Upper lobe of left lung (tissue), 6 donors: ENCODE data around the gene RAB30. TPM values are rescaled to one million over a fixed set of nuclear protein-coding genes. Genes with fewer than 3 reads are reported as not detected.

ENCODE experiments used
- ATAC-seq, 2 donors: fragments of 200-7000 bp; cut with Tn5 transposase; one replicate each; pipeline ENCODE4 v1.9.1; 2022; ENCODE audit warnings: mild to moderate bottlenecking in 2 of 2, moderate library complexity in 2 of 2; ENCODE audit not compliant: low FRiP score in 2 of 2
- DNase-seq, 2 donors: peaks; one replicate each; pipeline ENCODE4 v3.0.0-alpha.2; 2019 to 2020
- H3K27ac ChIP-seq, 4 donors: fragments of 200-600 bp; sonication (generic); one replicate each; pipeline ENCODE4 v1.5.1; 2016 to 2019
- H3K27me3 ChIP-seq, 4 donors: fragments of 200-600 bp; sonication (generic); one replicate each; pipeline ENCODE4 v1.5.1; 2017 to 2019
- H3K36me3 ChIP-seq, 4 donors: fragments of 200-600 bp; sonication (generic); one replicate each; pipeline ENCODE4 v1.5.1; 2016 to 2019
- H3K4me1 ChIP-seq, 4 donors: fragments of 200-600 bp; sonication (generic); one replicate each; pipeline ENCODE4 v1.5.1; 2018 to 2019
- H3K4me3 ChIP-seq, 4 donors: fragments of 200-600 bp; sonication (generic); one replicate each; pipeline ENCODE4 v1.5.1; 2017 to 2019; ENCODE audit warnings: mild to moderate bottlenecking in 2 of 4, moderate library complexity in 1 of 4
- H3K9me3 ChIP-seq, 4 donors: fragments of 200-600 bp; sonication (generic); one replicate each; pipeline ENCODE4 v1.5.1; 2018 to 2019
- EP300 ChIP-seq, 4 donors: sonication (generic); formaldehyde crosslinking; IDR thresholded peaks; one replicate each; pipeline ENCODE4 v1.5.1; 2017; ENCODE audit warnings: antibody characterized with exemption in 4 of 4, control low read depth in 2 of 4
- POLR2A ChIP-seq, 4 donors: fragments of 450-650 bp; IDR thresholded peaks; one replicate each; pipeline ENCODE4 v1.5.1; 2016 to 2017; ENCODE audit warnings: antibody characterized with exemption in 4 of 4, mild to moderate bottlenecking in 2 of 4
- POLR2AphosphoS5 ChIP-seq, 2 donors: sonication (generic); formaldehyde crosslinking; IDR thresholded peaks; one replicate each; pipeline ENCODE4 v1.5.1; 2017; ENCODE audit warnings: antibody characterized with exemption in 2 of 2
- WGBS, 2 donors: methylation state at CpG; one replicate each; pipeline ENCODE4 v1.1.5; 2017 to 2018; 5-methylcytosine and 5-hydroxymethylcytosine counted together
- total RNA-seq, 6 donors: library from RNA; depleted of rRNA in 4 of 6; stranded (reverse); fragments of >200 nt in 4 of 6; gene quantifications; one replicate each; pipeline versions ENCODE4 v1.1.0 to v1.2.1, GENCODE V29; 2016 to 2021
- TF ChIP-seq, protein P1 (sequence below), 6 experiments: fragments of 450-650 bp in 4 of 6; fragments of 200-600 bp in 2 of 6; sonication (generic) in 2 of 6; IDR thresholded peaks; one replicate each; pipeline ENCODE4 v1.5.1; 2016 to 2019; ENCODE audit warnings: antibody characterized with exemption in 6 of 6
- donor health status: DM: no; HTN: no; CAD: no; lungs with moderate emphysema.
- donor health status: DM: no; HTN: yes; CAD: no; lungs with severe emphysema.

Gene RAB30
- total RNA-seq, 6 donors from 2014 or later, result 2.7 to 19.3 (median 9.6) TPM

DNA sequence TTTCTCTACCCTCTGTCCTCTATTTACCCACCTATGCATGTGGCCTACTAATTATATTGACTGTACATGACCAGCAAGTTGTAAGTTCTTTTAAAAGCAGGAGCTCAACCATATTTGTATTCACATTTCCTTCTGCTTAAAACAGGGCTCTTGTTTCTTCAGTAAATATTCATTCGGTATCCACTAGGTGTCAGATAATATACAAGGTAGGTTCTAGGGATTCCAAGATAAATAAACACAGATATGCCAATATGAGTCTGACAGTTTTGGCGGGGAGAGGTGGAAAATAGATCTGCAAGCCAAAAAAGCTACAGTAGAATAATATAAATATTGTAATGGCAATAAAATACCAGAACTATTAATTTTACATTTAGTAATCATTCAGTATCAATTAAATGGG is 15.3 kb upstream of the RAB30 start:
- H3K36me3 ChIP-seq, result no peaks in the 10 kb centered on the region
- no peak overlapping the region for H3K4me3 ChIP-seq
- no peaks in the 10 kb centered on the region for H3K9me3 ChIP-seq
- TF ChIP-seq, protein P1, sequence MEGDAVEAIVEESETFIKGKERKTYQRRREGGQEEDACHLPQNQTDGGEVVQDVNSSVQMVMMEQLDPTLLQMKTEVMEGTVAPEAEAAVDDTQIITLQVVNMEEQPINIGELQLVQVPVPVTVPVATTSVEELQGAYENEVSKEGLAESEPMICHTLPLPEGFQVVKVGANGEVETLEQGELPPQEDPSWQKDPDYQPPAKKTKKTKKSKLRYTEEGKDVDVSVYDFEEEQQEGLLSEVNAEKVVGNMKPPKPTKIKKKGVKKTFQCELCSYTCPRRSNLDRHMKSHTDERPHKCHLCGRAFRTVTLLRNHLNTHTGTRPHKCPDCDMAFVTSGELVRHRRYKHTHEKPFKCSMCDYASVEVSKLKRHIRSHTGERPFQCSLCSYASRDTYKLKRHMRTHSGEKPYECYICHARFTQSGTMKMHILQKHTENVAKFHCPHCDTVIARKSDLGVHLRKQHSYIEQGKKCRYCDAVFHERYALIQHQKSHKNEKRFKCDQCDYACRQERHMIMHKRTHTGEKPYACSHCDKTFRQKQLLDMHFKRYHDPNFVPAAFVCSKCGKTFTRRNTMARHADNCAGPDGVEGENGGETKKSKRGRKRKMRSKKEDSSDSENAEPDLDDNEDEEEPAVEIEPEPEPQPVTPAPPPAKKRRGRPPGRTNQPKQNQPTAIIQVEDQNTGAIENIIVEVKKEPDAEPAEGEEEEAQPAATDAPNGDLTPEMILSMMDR (IDR thresholded peaks at IDR 0.05), result peak in 1 of 6 experiments; percentile 17
- no peak for TF ChIP-seq POLR2A (IDR thresholded peaks at IDR 0.05)
- WGBS, 2 donors, result 15 to 30% methylated on average over 2 of the region's 2 CpGs
- H3K27ac ChIP-seq, result no peak overlapping the region
- no peaks in the 10 kb centered on the region for H3K27me3 ChIP-seq
- no peak for ATAC-seq
- no peak for DNase-seq
- no peaks in the 10 kb centered on the region for H3K4me1 ChIP-seq

DNA sequence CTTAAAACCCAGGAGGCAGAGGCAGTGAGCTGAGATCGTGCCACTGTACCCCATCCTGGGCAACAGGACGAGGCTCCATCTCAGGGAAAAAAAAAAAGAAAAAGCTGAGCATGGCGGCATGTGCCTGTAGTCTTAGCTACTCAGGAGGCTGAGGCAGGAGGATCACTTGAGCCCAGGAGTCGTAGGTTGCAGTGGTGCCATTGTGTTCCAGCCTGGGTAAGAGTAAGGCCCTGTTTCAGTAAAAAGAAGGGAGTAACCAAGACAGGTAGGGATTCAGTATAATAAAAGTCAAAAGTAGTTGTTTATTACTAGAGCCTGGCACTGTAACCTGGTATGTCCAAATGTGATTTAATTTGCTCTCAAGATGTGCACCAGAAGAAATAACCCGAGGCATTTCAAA is 8.1 kb upstream of the RAB30 start:
- ATAC-seq (no peak), DNase-seq (no peak)
- Histone ChIP-seq H3K9me3 (no peaks in the 10 kb centered on the region), H3K27me3 (no peaks in the 10 kb centered on the region), H3K4me1 (no peaks in the 10 kb centered on the region), H3K36me3 (peaks cover 0 to 9% (median 0%) of the 10 kb centered on the region in 4 donors), H3K27ac (no peak overlapping the region), H3K4me3 (no peak overlapping the region)
- no peak for TF ChIP-seq EP300 (IDR thresholded peaks at IDR 0.05)
- no peak for TF ChIP-seq POLR2AphosphoS5 (IDR thresholded peaks at IDR 0.05)
- TF ChIP-seq, protein P1 (IDR thresholded peaks at IDR 0.05), result no peak
- TF ChIP-seq POLR2A (IDR thresholded peaks at IDR 0.05), result no peak
- 88 to 93% methylated on average over 5 of the region's 5 CpGs for WGBS, 2 donors

DNA sequence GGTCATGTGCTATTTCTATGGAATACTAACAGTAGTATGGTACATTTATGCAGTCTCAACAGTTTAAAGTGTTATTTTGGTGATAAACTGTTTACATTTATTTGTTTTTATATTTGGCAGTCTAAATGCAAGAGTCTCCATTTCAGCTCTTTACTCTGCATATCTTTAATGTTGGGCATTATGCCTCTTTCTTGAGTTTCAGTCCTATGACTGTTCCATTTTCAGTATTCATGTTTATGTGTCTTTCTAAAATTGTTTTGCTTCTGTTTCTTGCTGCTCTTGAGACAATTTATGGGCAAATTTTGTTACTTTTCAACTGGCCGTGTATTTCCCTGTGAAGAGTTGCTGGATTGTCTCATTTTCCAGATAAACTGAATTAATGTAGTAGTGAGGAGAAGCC is 6.6 kb upstream of the RAB30 start:
- H3K9me3 ChIP-seq, result no peaks in the 10 kb centered on the region
- peaks cover 6 to 12% (median 7%) of the 10 kb centered on the region in 4 donors for H3K4me1 ChIP-seq
- H3K27ac ChIP-seq, result no peak overlapping the region
- H3K36me3 ChIP-seq, result peaks cover 0 to 23% (median 0%) of the 10 kb centered on the region in 4 donors
- 76 to 86% methylated on average over 1 of the region's 1 CpG for WGBS, 2 donors
- no peaks in the 10 kb centered on the region for H3K27me3 ChIP-seq
- no peak for TF ChIP-seq POLR2AphosphoS5 (IDR thresholded peaks at IDR 0.05)
- TF ChIP-seq, protein P1 (IDR thresholded peaks at IDR 0.05), result no peak
- TF ChIP-seq POLR2A (IDR thresholded peaks at IDR 0.05), result no peak
- TF ChIP-seq EP300 (IDR thresholded peaks at IDR 0.05), result no peak
- ATAC-seq (no peak), DNase-seq (no peak)
- H3K4me3 ChIP-seq, result no peak overlapping the region

DNA sequence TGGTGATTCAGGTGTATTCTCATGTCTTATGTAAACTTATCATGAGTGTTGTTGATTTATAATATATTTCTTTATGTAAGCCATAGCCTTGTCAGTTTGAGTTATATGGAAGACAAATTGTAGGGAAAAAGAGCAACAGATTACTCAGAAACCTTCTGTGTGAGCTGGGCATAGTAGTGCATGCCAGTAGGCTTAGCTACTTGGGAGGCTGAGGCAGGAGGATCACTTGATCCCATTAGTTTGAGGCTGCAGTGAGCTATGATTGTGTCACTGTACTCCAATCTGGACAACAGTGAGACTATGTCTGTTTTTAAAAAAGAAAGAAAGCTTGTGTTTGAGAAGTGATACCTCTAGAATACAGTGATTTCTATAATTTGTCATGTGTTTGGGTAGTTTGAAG is 2.2 kb upstream of the RAB30 start:
- H3K9me3 ChIP-seq, result no peaks in the 10 kb centered on the region
- H3K36me3 ChIP-seq, result peaks cover 0 to 23% (median 0%) of the 10 kb centered on the region in 4 donors
- DNase-seq (no peak), ATAC-seq (no peak)
- no peak overlapping the region for H3K27ac ChIP-seq
- H3K4me3 ChIP-seq, result no peak overlapping the region
- H3K4me1 ChIP-seq, result peaks cover 22 to 34% (median 30%) of the 10 kb centered on the region in 4 donors
- H3K27me3 ChIP-seq, result no peaks in the 10 kb centered on the region
- TF ChIP-seq EP300 (IDR thresholded peaks at IDR 0.05) (no peak), POLR2A (IDR thresholded peaks at IDR 0.05) (no peak), POLR2AphosphoS5 (IDR thresholded peaks at IDR 0.05) (no peak)
- TF ChIP-seq, protein P1 (IDR thresholded peaks at IDR 0.05), result no peak

DNA sequence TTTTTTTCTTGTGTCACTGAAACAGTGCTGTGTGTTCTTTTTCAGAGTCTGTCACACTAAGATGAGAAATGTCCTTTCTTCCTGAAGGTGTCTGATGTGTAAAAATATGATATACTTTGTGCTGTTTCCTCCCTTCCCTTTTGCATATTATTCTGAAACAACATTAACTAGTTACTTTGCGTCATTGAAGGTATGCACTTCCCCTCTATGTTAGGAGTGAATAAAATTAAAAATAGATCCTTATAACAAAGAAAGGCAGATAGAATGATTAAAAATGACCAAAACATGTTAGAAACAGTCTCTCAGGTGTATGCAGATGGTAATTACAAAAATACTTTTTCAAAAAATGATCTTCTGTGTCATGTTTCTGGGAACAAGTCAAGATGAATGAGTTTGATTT is 1.6 kb upstream of the RAB30 start:
- 58 to 66% methylated on average over 1 of the region's 1 CpG for WGBS, 2 donors
- TF ChIP-seq, protein P1 (IDR thresholded peaks at IDR 0.05), result no peak
- TF ChIP-seq EP300 (IDR thresholded peaks at IDR 0.05) (no peak), POLR2AphosphoS5 (IDR thresholded peaks at IDR 0.05) (no peak), POLR2A (IDR thresholded peaks at IDR 0.05) (no peak)
- H3K36me3 ChIP-seq, result peaks cover 0 to 23% (median 0%) of the 10 kb centered on the region in 4 donors
- no peak for DNase-seq
- peak overlapping the region in 2 of 4 donors; percentile 95 to 98 for H3K27ac ChIP-seq
- peak overlapping the region in 3 of 4 donors; percentile 68 to 73 (median 69) for H3K4me3 ChIP-seq
- H3K27me3 ChIP-seq, result no peaks in the 10 kb centered on the region
- H3K9me3 ChIP-seq, result no peaks in the 10 kb centered on the region
- peaks cover 22 to 36% (median 32%) of the 10 kb centered on the region in 4 donors for H3K4me1 ChIP-seq
- no peak for ATAC-seq
